HUES48 (cell line): ENCODE measurements around the gene CHRNA9.

Experiments used
- H3K27ac ChIP-seq: one replicate; pipeline ENCODE4 v1.7.0; 2013; ENCODE audit warnings: low read depth, low read length, inconsistent platforms
- H3K27me3 ChIP-seq: 2 replicates; pipeline ENCODE4 v1.6.1; 2013; ENCODE audit warnings: mild to moderate bottlenecking, low read length; ENCODE audit not compliant: control insufficient read depth, insufficient read depth
- H3K36me3 ChIP-seq: 2 replicates; pipeline ENCODE4 v1.6.1; 2013; ENCODE audit warnings: low read length; ENCODE audit not compliant: control insufficient read depth, insufficient read depth
- H3K4me1 ChIP-seq: 2 replicates; pipeline ENCODE4 v1.6.1; 2013; ENCODE audit warnings: mild to moderate bottlenecking, low read length; ENCODE audit not compliant: control insufficient read depth, insufficient read depth
- H3K4me3 ChIP-seq: 2 replicates; pipeline ENCODE4 v1.5.1; 2013; ENCODE audit warnings: mild to moderate bottlenecking, low read depth, low read length
- H3K9ac ChIP-seq: 2 replicates; pipeline ENCODE4 v1.6.1; 2013; ENCODE audit warnings: mild to moderate bottlenecking, low read depth, low read length, moderate library complexity
- H3K9me3 ChIP-seq: 2 replicates; pipeline ENCODE4 v1.6.1; 2013; ENCODE audit warnings: low read length; ENCODE audit not compliant: control insufficient read depth, insufficient read depth

CHRNA9 gene

GRCh38 chr4:40310225-40310624 lies 24.9 kb upstream of the CHRNA9 start:
- Histone ChIP-seq H3K27me3 (no peaks in the 10 kb centered on the region; the same call in 1 of the 2 replicates), H3K9me3 (no peaks in the 10 kb centered on the region), H3K27ac (peak overlapping the region; percentile 86), H3K36me3 (no peaks in the 10 kb centered on the region), H3K4me3 (no peak overlapping the region), H3K9ac (no peak overlapping the region), H3K4me1 (peaks cover 37% of the 10 kb centered on the region)

- Histone ChIP-seq H3K36me3 (no peaks in the 10 kb centered on the region), H3K27ac (no peak overlapping the region), H3K9ac (no peak overlapping the region), H3K4me3 (no peak overlapping the region), H3K27me3 (no peaks in the 10 kb centered on the region; the same call in 1 of the 2 replicates), H3K9me3 (no peaks in the 10 kb centered on the region), H3K4me1 (peaks cover 39% of the 10 kb centered on the region)
These were observed 23.3 kb upstream of the CHRNA9 start for GRCh38 chr4:40311811-40312346.

GRCh38 chr4:40314951-40315350 lies 20.2 kb upstream of the CHRNA9 start:
- H3K9ac ChIP-seq, result no peak overlapping the region
- H3K27me3 ChIP-seq, result no peaks in the 10 kb centered on the region; the same call in 1 of the 2 replicates
- H3K9me3 ChIP-seq, result no peaks in the 10 kb centered on the region
- H3K36me3 ChIP-seq, result no peaks in the 10 kb centered on the region
- no peak overlapping the region for H3K4me3 ChIP-seq
- H3K4me1 ChIP-seq, result peaks cover 18% of the 10 kb centered on the region
- H3K27ac ChIP-seq, result no peak overlapping the region

GRCh38 chr4:40316333-40316781 lies 18.8 kb upstream of the CHRNA9 start:
- Histone ChIP-seq H3K9me3 (no peaks in the 10 kb centered on the region), H3K4me1 (peaks cover 19% of the 10 kb centered on the region), H3K27ac (peak overlapping the region; percentile 78), H3K27me3 (no peaks in the 10 kb centered on the region), H3K9ac (no peak overlapping the region), H3K4me3 (no peak overlapping the region; the same call in 1 of the 2 replicates), H3K36me3 (no peaks in the 10 kb centered on the region)

GRCh38 chr4:40316782-40317635 lies 18.1 kb upstream of the CHRNA9 start:
- peak overlapping the region; percentile 78 for H3K27ac ChIP-seq

GRCh38 chr4:40317916-40318658 lies 17.0 kb upstream of the CHRNA9 start:
- H3K27me3 ChIP-seq, result no peaks in the 10 kb centered on the region
- no peak overlapping the region for H3K9ac ChIP-seq
- H3K4me1 ChIP-seq, result peaks cover 34% of the 10 kb centered on the region
- no peak overlapping the region for H3K27ac ChIP-seq
- H3K4me3 ChIP-seq, result no peak overlapping the region
- no peaks in the 10 kb centered on the region for H3K9me3 ChIP-seq
- no peaks in the 10 kb centered on the region for H3K36me3 ChIP-seq

More at GRCh38 chr4:40316782-40317635, 18.1 kb upstream of the CHRNA9 start:
- Histone ChIP-seq H3K4me3 (peak overlapping the region; percentile 38; the same call in 1 of the 2 replicates), H3K27me3 (no peaks in the 10 kb centered on the region), H3K9ac (no peak overlapping the region), H3K9me3 (no peaks in the 10 kb centered on the region), H3K4me1 (peaks cover 26% of the 10 kb centered on the region), H3K36me3 (no peaks in the 10 kb centered on the region)

- no peak overlapping the region for H3K4me3 ChIP-seq
- no peak overlapping the region for H3K9ac ChIP-seq
- no peaks in the 10 kb centered on the region for H3K27me3 ChIP-seq
- peaks cover 32% of the 10 kb centered on the region for H3K4me1 ChIP-seq
- H3K9me3 ChIP-seq, result no peaks in the 10 kb centered on the region
- no peaks in the 10 kb centered on the region for H3K36me3 ChIP-seq
- no peak overlapping the region for H3K27ac ChIP-seq
These were observed 13.4 kb upstream of the CHRNA9 start for GRCh38 chr4:40321574-40322275.

- H3K27me3 ChIP-seq, result no peaks in the 10 kb centered on the region
- H3K4me1 ChIP-seq, result peaks cover 24% of the 10 kb centered on the region
- H3K4me3 ChIP-seq, result no peak overlapping the region
- H3K9me3 ChIP-seq, result no peaks in the 10 kb centered on the region
- H3K9ac ChIP-seq, result no peak overlapping the region
- no peak overlapping the region for H3K27ac ChIP-seq
- no peaks in the 10 kb centered on the region for H3K36me3 ChIP-seq
These were observed 12.3 kb upstream of the CHRNA9 start for GRCh38 chr4:40322811-40323210.

- Histone ChIP-seq H3K27ac (peak overlapping the region; percentile 2), H3K9me3 (no peaks in the 10 kb centered on the region), H3K4me1 (peaks cover 22% of the 10 kb centered on the region), H3K4me3 (no peak overlapping the region), H3K9ac (no peak overlapping the region), H3K27me3 (no peaks in the 10 kb centered on the region), H3K36me3 (no peaks in the 10 kb centered on the region)
These were observed 11.3 kb upstream of the CHRNA9 start for GRCh38 chr4:40323866-40324265.

- Histone ChIP-seq H3K4me3 (no peak overlapping the region), H3K36me3 (no peaks in the 10 kb centered on the region), H3K4me1 (peaks cover 22% of the 10 kb centered on the region), H3K27me3 (no peaks in the 10 kb centered on the region), H3K27ac (no peak overlapping the region), H3K9me3 (no peaks in the 10 kb centered on the region), H3K9ac (no peak overlapping the region)
These were observed 9.6 kb upstream of the CHRNA9 start for GRCh38 chr4:40325406-40326019.
